Common myeloid progenitor, CD34-positive (primary cell): ENCODE data around the gene PBX3.

Source experiments
- CTCF ChIA-PET: fragments of 350-600 bp; sonication (Branson Sonifier 250); formaldehyde crosslinking; loops from one replicate; lab custom pipeline; 2021; ENCODE audit warnings: antibody characterized with exemption; lab: Charles Lee
- POLR2A ChIA-PET: fragments of 350-600 bp; sonication (Branson Sonifier 250); formaldehyde crosslinking; loops from one replicate; lab custom pipeline; 2021; ENCODE audit warnings: antibody characterized with exemption; lab: Charles Lee
- DNase-seq, 3 donors: peaks; one replicate each; pipeline versions ENCODE4 v3.0.0 to v3.0.0-alpha.2; 2013
- H3K27ac ChIP-seq, 2 experiments: 1 replicate in 1 of 2; 2 replicates in 1 of 2; pipeline ENCODE4 v1.7.0; 2013; ENCODE audit warnings: inconsistent platforms in 2 of 2, low read length in 2 of 2, mild to moderate bottlenecking in 2 of 2, low read depth in 1 of 2, moderate library complexity in 1 of 2; ENCODE audit not compliant: severe bottlenecking in 2 of 2, insufficient read depth in 1 of 2, poor library complexity in 1 of 2
- H3K27me3 ChIP-seq, 5 experiments: replicated peaks in 2 of 5; 1 replicate in 3 of 5; 2 replicates in 2 of 5; pipeline versions ENCODE4 v1.6.1 to v1.7.0; 2013; ENCODE audit warnings: low read length in 4 of 5, mild to moderate bottlenecking in 2 of 5, moderate library complexity in 2 of 5, inconsistent platforms in 1 of 5; ENCODE audit not compliant: insufficient read depth in 5 of 5, control insufficient read depth in 4 of 5
- H3K36me3 ChIP-seq, 4 experiments: 1 replicate in 2 of 4; 2 replicates in 2 of 4; pipeline versions ENCODE4 v1.6.1 to v1.7.0; 2013; ENCODE audit warnings: low read length in 3 of 4, control low read depth in 1 of 4, mild to moderate bottlenecking in 1 of 4; ENCODE audit not compliant: control insufficient read depth in 4 of 4, insufficient read depth in 4 of 4
- H3K4me1 ChIP-seq, 4 experiments: 1 replicate in 3 of 4; 2 replicates in 1 of 4; pipeline versions ENCODE4 v1.6.1 to v1.7.1; 2013; ENCODE audit warnings: low read length in 3 of 4, mild to moderate bottlenecking in 3 of 4, control low read depth in 1 of 4, inconsistent platforms in 1 of 4, moderate library complexity in 1 of 4; ENCODE audit not compliant: control insufficient read depth in 4 of 4, insufficient read depth in 4 of 4; ENCODE audit errors: control extremely low read depth in 1 of 4
- H3K4me3 ChIP-seq, 7 experiments: 1 replicate in 4 of 7; 2 replicates in 3 of 7; pipeline versions ENCODE4 v1.5.1 to v1.7.0; 2013; ENCODE audit warnings: mild to moderate bottlenecking in 7 of 7, low read length in 6 of 7, moderate library complexity in 6 of 7, inconsistent platforms in 2 of 7, low read depth in 2 of 7, control low read depth in 1 of 7; ENCODE audit not compliant: insufficient read depth in 4 of 7, control insufficient read depth in 1 of 7; ENCODE audit errors: extremely low read depth in 1 of 7
- H3K9me3 ChIP-seq, 5 experiments: 1 replicate in 4 of 5; 2 replicates in 1 of 5; pipeline versions ENCODE4 v1.6.1 to v1.7.1; 2013; ENCODE audit warnings: low read length in 4 of 5, mild to moderate bottlenecking in 2 of 5, inconsistent platforms in 1 of 5, low read depth in 1 of 5, moderate library complexity in 1 of 5; ENCODE audit not compliant: control insufficient read depth in 4 of 5, insufficient read depth in 2 of 5; ENCODE audit errors: control extremely low read depth in 1 of 5
- WGBS: methylation state at CpG from one replicate; pipeline ENCODE4 v1.1.5; 2013; ENCODE audit not compliant: insufficient coverage; 5-methylcytosine and 5-hydroxymethylcytosine counted together

Gene PBX3

GRCh38 chr9:125908966-125909365 lies 161.8 kb downstream of the PBX3 start:
- 100% methylated on average over 2 of the region's 2 CpGs for WGBS
- no peak overlapping the region for H3K4me3 ChIP-seq
- CTCF ChIA-PET, result interaction anchor here (1.4 kb wide), 1 partner anchor 21 kb away, joined by 3 read pairs; no protein-coding TSS in a partner anchor
- no peak for DNase-seq
- no peak overlapping the region for H3K27ac ChIP-seq
- no peaks in the 10 kb centered on the region for H3K9me3 ChIP-seq
- no peaks in the 10 kb centered on the region for H3K27me3 ChIP-seq
- POLR2A ChIA-PET, result no interaction called here
- no peaks in the 10 kb centered on the region for H3K36me3 ChIP-seq
- peaks cover 3 to 21% (median 12%) of the 10 kb centered on the region in 4 experiments for H3K4me1 ChIP-seq

DNA sequence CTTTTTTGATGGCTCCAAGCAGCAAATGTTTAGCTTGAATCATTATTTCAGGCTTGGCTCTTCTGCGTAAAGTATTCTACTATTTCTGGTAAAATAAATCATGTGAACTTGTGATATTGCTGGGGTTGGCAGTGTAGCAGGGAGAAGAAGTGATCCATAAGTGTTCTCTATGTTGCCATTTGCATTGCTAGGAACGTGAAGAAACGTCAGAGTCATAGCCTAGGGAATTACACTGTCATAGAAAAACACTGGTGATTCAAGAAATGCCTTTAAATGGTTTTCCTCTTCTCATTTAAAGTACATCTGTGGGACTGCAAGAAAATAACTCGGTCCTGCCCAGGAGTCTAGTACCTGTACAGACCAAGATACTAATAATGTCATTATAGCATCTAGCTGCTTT lies 162.3 kb downstream of the PBX3 start:
- no peaks in the 10 kb centered on the region for H3K36me3 ChIP-seq
- no peak overlapping the region for H3K27ac ChIP-seq
- no peaks in the 10 kb centered on the region for H3K9me3 ChIP-seq
- no peak overlapping the region for H3K4me3 ChIP-seq
- CTCF ChIA-PET, result interaction anchor here (1.3 to 1.4 kb wide), 2 partner anchors 11 to 20 kb away, joined by 3 to 4 read pairs; no protein-coding TSS in a partner anchor
- WGBS, result 100% methylated on average over 3 of the region's 4 CpGs
- H3K4me1 ChIP-seq, result peaks cover 0 to 16% (median 9%) of the 10 kb centered on the region in 4 experiments
- DNase-seq, result no peak
- POLR2A ChIA-PET, result no interaction called here
- H3K27me3 ChIP-seq, result no peaks in the 10 kb centered on the region

DNA sequence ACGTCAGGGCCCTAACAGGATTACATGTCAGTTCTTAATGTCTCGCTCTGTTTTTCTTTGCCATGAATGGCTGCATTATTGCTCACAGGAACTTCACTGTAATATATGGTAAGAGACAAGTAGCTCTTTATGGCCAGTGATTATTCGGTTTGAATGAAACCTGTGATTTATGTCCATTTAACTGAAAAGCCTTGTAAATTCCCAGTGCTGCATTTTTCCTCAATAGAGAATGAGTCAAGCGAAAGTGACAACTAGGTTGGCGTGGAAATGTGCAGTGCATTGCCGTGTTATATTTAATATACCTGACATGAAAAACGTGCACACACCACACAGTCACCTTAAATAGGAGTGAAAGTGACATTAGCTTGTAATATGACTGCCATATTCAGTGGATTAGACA lies 163.1 kb downstream of the PBX3 start:
- no peaks in the 10 kb centered on the region for H3K27me3 ChIP-seq
- H3K4me3 ChIP-seq, result no peak overlapping the region
- ChIA-PET CTCF (interaction anchor here (1.3 to 1.4 kb wide), 2 partner anchors 12 to 20 kb away, joined by 3 to 4 read pairs; no protein-coding TSS in a partner anchor), POLR2A (no interaction called here)
- no peaks in the 10 kb centered on the region for H3K36me3 ChIP-seq
- DNase-seq, result no peak
- no peak overlapping the region for H3K27ac ChIP-seq
- peaks cover 0 to 8% (median 4%) of the 10 kb centered on the region in 4 experiments for H3K4me1 ChIP-seq
- WGBS, result 100% methylated on average over 4 of the region's 7 CpGs
- no peaks in the 10 kb centered on the region for H3K9me3 ChIP-seq

GRCh38 chr9:125911861-125912644 lies 164.9 kb downstream of the PBX3 start:
- Histone ChIP-seq H3K4me1 (peaks cover 0 to 2% (median 0%) of the 10 kb centered on the region in 4 experiments), H3K27me3 (no peaks in the 10 kb centered on the region), H3K4me3 (no peak overlapping the region), H3K27ac (no peak overlapping the region), H3K9me3 (no peaks in the 10 kb centered on the region), H3K36me3 (peaks cover 0 to 9% (median 3%) of the 10 kb centered on the region in 4 experiments)
- 96% methylated on average over 4 of the region's 8 CpGs for WGBS
- DNase-seq, result no peak
- CTCF ChIA-PET, result interaction anchor here (0.9 kb wide), 1 partner anchor 11 kb away, joined by 3 read pairs; no protein-coding TSS in a partner anchor
- POLR2A ChIA-PET, result no interaction called here

DNA sequence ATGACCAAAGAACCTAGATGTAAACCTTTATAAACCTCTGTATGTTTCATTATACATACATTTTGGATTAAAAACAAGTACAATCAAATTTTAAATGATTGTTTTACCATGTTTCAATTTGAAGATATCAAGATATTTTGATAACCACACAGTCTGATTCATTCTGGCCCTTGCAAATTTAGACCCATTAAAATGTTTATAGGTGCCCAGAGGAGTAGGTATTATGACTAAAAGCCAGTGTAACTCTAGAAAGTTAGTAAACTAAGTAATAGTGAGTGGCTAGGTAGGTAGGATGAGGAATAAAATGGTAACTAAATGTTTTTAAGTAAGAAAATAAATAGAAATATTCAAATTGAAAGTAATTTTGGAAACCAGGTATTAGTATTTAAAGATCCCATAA lies 165.5 kb downstream of the PBX3 start:
- ChIA-PET POLR2A (no interaction called here), CTCF (no interaction called here)
- Histone ChIP-seq H3K4me1 (peaks cover 0 to 2% (median 0%) of the 10 kb centered on the region in 4 experiments), H3K36me3 (peaks cover 0 to 9% (median 3%) of the 10 kb centered on the region in 4 experiments), H3K27ac (no peak overlapping the region), H3K4me3 (no peak overlapping the region), H3K27me3 (no peaks in the 10 kb centered on the region), H3K9me3 (no peaks in the 10 kb centered on the region)
- no peak for DNase-seq

DNA sequence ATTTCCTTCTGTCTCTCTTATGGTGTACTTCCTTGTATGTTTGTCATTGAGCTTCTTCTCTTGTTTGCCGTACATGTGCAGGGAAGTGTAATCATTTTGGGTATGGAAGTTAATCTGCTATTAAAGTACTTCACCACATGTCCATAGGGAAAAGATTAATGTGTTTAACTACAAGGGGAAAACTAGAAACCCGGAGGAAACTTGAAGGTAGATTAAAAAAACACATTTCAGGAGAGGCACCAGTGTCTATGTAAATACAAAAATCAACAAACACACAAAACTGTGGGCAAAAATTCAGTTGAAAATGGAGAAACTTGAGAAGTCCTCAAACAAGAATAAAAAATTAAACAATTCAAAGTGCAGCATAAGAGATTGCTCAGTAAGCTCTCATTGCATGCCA lies 166.4 kb downstream of the PBX3 start:
- peaks cover 0 to 9% (median 3%) of the 10 kb centered on the region in 4 experiments for H3K36me3 ChIP-seq

GRCh38 chr9:125914411-125914810 lies 167.2 kb downstream of the PBX3 start:
- CTCF ChIA-PET, result interaction anchor here (0.8 kb wide), 1 partner anchor 21 kb away, joined by 3 read pairs; no protein-coding TSS in a partner anchor
- WGBS, result no CpG with 5 or more reads among the region's 1 CpG
- H3K36me3 ChIP-seq, result peaks cover 0 to 9% (median 3%) of the 10 kb centered on the region in 4 experiments
- H3K9me3 ChIP-seq, result no peaks in the 10 kb centered on the region
- POLR2A ChIA-PET, result interaction anchor here (0.5 kb wide), 1 partner anchor 63 kb away, joined by 3 read pairs; no protein-coding TSS in a partner anchor
- H3K27me3 ChIP-seq, result no peaks in the 10 kb centered on the region
- no peak overlapping the region for H3K4me3 ChIP-seq
- no peaks in the 10 kb centered on the region for H3K4me1 ChIP-seq
- no peak overlapping the region for H3K27ac ChIP-seq
- DNase-seq, result no peak

More for the DNA sequence above, 166.4 kb downstream of the PBX3 start:
- Histone ChIP-seq H3K27ac (no peak overlapping the region), H3K27me3 (no peaks in the 10 kb centered on the region), H3K9me3 (no peaks in the 10 kb centered on the region), H3K4me3 (no peak overlapping the region), H3K4me1 (no peaks in the 10 kb centered on the region)
- no CpG with 5 or more reads among the region's 2 CpGs for WGBS
- ChIA-PET POLR2A (interaction anchor here (0.5 kb wide), 1 partner anchor 62 kb away, joined by 3 read pairs; no protein-coding TSS in a partner anchor), CTCF (interaction anchor here (0.8 kb wide), 1 partner anchor 20 kb away, joined by 3 read pairs; no protein-coding TSS in a partner anchor)
- no peak for DNase-seq
